Measurements from ENCODE around the gene MT1HL1.
"Not testable (repeated sequence)": the region's sequence is repeated elsewhere in the genome, so short reads cannot be mapped to it uniquely, and the experiment has no call there.

DNA sequence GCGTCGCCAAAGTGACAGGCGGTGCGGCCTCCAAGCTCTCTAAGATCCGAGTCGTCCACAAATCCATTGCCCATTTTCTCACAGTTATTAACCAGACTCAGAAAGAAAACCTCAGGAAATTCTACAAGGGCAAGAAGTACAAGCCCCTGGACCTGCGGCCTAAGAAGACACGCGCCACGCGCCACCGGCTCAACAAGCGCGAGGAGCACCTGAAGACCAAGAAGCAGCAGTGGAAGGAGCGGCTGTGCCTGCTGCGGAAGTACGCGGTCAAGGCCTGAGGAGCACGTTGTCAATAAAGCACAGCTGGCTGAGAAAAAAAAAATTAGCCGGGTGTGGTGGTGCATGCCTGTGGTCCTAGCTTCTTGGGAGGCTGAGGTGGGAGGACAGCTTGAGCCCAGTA, 22.8 kb downstream of the MT1HL1 start:
- TF ChIP-seq YY1 (IDR thresholded peaks at IDR 0.05; ENCODE audit: insufficient read depth, insufficient read length); SUZ12 (IDR thresholded peaks at IDR 0.05; ENCODE audit: extremely low read depth, insufficient read depth, insufficient read length); ZNF274 (IDR thresholded peaks at IDR 0.05; ENCODE audit: low read depth, low read length): not testable (repeated sequence)

All from NT2/D1 (cell line).